Measurements from ENCODE around the gene ICAM4. TPM values are rescaled to one million over a fixed set of nuclear protein-coding genes. Genes with fewer than 3 reads are reported as not detected.

The ICAM4 gene
- total and polyA plus RNA-seq, 9 of the 15 experiments (the other 6 are each of a cell fraction or from before 2014, with no cell fraction given), result 14.1 to 86.1 (median 29.6) TPM

GRCh38 chr19:10270180-10270615 is 16.6 kb upstream of the ICAM4 start (continued):
- no peak for TF ChIP-seq ZNF217 (CRISPR knock-in tag; IDR thresholded peaks at IDR 0.05)
- peak in 1 of 2 experiments; percentile 52 for TF ChIP-seq E2F6 (IDR thresholded peaks at IDR 0.05; ENCODE audit: borderline replicate concordance in 1 of 2, extremely low read depth in 1 of 2, insufficient read depth in 1 of 2, insufficient read length in 1 of 2, low read depth in 1 of 2, low read length in 1 of 2, poor library complexity in 1 of 2, severe bottlenecking in 1 of 2)
- no peak for TF ChIP-seq THRB (CRISPR knock-in tag; conservative IDR thresholded peaks at IDR 0.05)
- no peak for TF ChIP-seq TCF15 (CRISPR knock-in tag; IDR thresholded peaks at IDR 0.05)
- no peak for TF ChIP-seq SAFB2 (IDR thresholded peaks at IDR 0.05; ENCODE audit: borderline replicate concordance, low read depth, low read length, severe bottlenecking)
- TF ChIP-seq ZBTB34 (CRISPR knock-in tag; IDR thresholded peaks at IDR 0.05), result no peak
- TF ChIP-seq FIP1L1 (IDR thresholded peaks at IDR 0.05; ENCODE audit: low read depth, low read length, poor library complexity, severe bottlenecking), result no peak
- TF ChIP-seq ASH1L (IDR thresholded peaks at IDR 0.05; ENCODE audit: borderline replicate concordance, low read depth, partially characterized antibody), result no peak
- no peak for TF ChIP-seq MEF2D (tag; conservative IDR thresholded peaks at IDR 0.05; ENCODE audit: low read depth)
- no peak for TF ChIP-seq PREB (CRISPR knock-in tag; IDR thresholded peaks at IDR 0.05)
- TF ChIP-seq IRF9 (tag; IDR thresholded peaks at IDR 0.05), result no peak
- no peak for TF ChIP-seq WHSC1 (IDR thresholded peaks at IDR 0.05; ENCODE audit: low read length)
- peak; percentile 14 for TF ChIP-seq TBP (optimal IDR thresholded peaks at IDR 0.05; ENCODE audit: low read depth, low read length)
- no peak for TF ChIP-seq HSF4 (CRISPR knock-in tag; IDR thresholded peaks at IDR 0.05; ENCODE audit: borderline replicate concordance)
- no peak for TF ChIP-seq ZNF23 (CRISPR knock-in tag; IDR thresholded peaks at IDR 0.05)
- no peak for TF ChIP-seq RAD51 (IDR thresholded peaks at IDR 0.05; ENCODE audit: borderline replicate concordance, low read depth)
- peak; percentile 49; the same call in 1 of the 2 replicates for TF ChIP-seq NCOA6 (IDR thresholded peaks at IDR 0.05)
- TF ChIP-seq GTF3C2 (IDR thresholded peaks at IDR 0.05; ENCODE audit: borderline replicate concordance, extremely low read depth, insufficient read length), result no peak
